ENCODE measurements around the gene AMPD2.
"Not testable (repeated sequence)": the region's sequence is repeated elsewhere in the genome, so short reads cannot be mapped to it uniquely, and the experiment has no call there.

AMPD2 gene

GRCh38 chr1:109659997-109660690 is 40.5 kb downstream of the AMPD2 start:
- no peak overlapping the region for H3K4me3 ChIP-seq (ENCODE audit: low read depth in 1 of 2, low read length in 2 of 2)
- H3K27me3 ChIP-seq (ENCODE audit: control insufficient read depth in 1 of 2, insufficient read depth in 2 of 2, low read length in 2 of 2): no peaks in the 10 kb centered on the region
- no peak overlapping the region for H3K27ac ChIP-seq (ENCODE audit: low read depth, low read length)
- peaks cover 23 to 27% of the 10 kb centered on the region in 2 donors for H3K4me1 ChIP-seq (ENCODE audit: control insufficient read depth in 1 of 2, insufficient read depth in 2 of 2, low read length in 2 of 2)
- H3K9me3 ChIP-seq (ENCODE audit: control insufficient read depth in 1 of 2, low read length in 2 of 2): no peaks in the 10 kb centered on the region
- peaks cover 5 to 30% of the 10 kb centered on the region in 2 donors for H3K36me3 ChIP-seq (ENCODE audit: control insufficient read depth in 1 of 2, insufficient read depth in 2 of 2, low read length in 2 of 2)
- H3K9ac ChIP-seq (ENCODE audit: low read depth in 1 of 2, low read length in 2 of 2): no peak overlapping the region

GRCh38 chr1:109660691-109661026 is 41.0 kb downstream of the AMPD2 start:
- not testable (repeated sequence) for H3K4me3 ChIP-seq (ENCODE audit: low read depth in 1 of 2, low read length in 2 of 2); H3K9ac ChIP-seq (ENCODE audit: low read depth in 1 of 2, low read length in 2 of 2); H3K9me3 ChIP-seq (ENCODE audit: control insufficient read depth in 1 of 2, low read length in 2 of 2); H3K27me3 ChIP-seq (ENCODE audit: control insufficient read depth in 1 of 2, insufficient read depth in 2 of 2, low read length in 2 of 2); H3K27ac ChIP-seq (ENCODE audit: low read depth, low read length)
- H3K36me3 ChIP-seq (ENCODE audit: control insufficient read depth in 1 of 2, insufficient read depth in 2 of 2, low read length in 2 of 2): peaks cover 5 to 30% of the 10 kb centered on the region in 2 donors
- peaks cover 18 to 22% of the 10 kb centered on the region in 2 donors for H3K4me1 ChIP-seq (ENCODE audit: control insufficient read depth in 1 of 2, insufficient read depth in 2 of 2, low read length in 2 of 2)

DNA sequence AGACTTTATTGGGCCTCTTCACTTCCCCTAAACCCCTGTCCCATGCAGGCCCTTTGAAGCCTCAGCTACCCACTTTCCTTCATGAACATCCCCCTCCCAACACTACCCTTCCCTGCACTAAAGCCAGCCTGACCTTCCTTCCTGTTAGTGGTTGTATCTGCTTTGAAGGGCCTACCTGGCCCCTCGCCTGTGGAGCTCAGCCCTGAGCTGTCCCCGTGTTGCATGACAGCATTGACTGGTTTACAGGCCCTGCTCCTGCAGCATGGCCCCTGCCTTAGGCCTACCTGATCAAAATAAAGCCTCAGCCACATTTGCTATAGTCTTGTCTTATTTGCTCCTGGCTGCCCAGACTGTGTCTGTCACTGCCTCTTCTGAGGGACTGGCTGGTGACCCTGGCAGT is 41.8 kb downstream of the AMPD2 start:
- Histone ChIP-seq H3K4me3 (ENCODE audit: low read depth in 1 of 2, low read length in 2 of 2) (no peak overlapping the region), H3K9me3 (ENCODE audit: control insufficient read depth in 1 of 2, low read length in 2 of 2) (no peaks in the 10 kb centered on the region), H3K27me3 (ENCODE audit: control insufficient read depth in 1 of 2, insufficient read depth in 2 of 2, low read length in 2 of 2) (no peaks in the 10 kb centered on the region), H3K9ac (ENCODE audit: low read depth in 1 of 2, low read length in 2 of 2) (no peak overlapping the region), H3K4me1 (ENCODE audit: control insufficient read depth in 1 of 2, insufficient read depth in 2 of 2, low read length in 2 of 2) (peaks cover 17 to 22% of the 10 kb centered on the region in 2 donors), H3K27ac (ENCODE audit: low read depth, low read length) (no peak overlapping the region), H3K36me3 (ENCODE audit: control insufficient read depth in 1 of 2, insufficient read depth in 2 of 2, low read length in 2 of 2) (peaks cover 5 to 30% of the 10 kb centered on the region in 2 donors)

DNA sequence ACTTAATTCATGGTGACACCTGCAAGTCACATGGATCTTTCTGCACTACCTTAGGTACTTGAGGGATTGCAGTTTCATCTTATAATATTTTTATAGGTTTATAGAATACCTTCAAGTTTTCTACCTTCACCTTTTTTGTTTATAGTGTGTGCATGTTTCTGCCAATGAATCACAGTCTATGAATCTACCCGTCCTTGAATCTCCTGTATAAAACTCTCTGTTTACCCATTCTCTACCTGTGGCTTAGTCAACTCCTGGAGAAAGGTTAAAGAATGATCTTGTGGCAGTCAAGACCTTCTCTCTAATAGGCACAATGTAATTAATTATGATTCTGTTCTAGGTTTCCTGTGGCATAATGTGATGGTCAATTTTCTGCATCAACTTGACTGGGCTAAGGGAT is 45.0 kb downstream of the AMPD2 start:
- H3K27me3 ChIP-seq (ENCODE audit: control insufficient read depth in 1 of 2, insufficient read depth in 2 of 2, low read length in 2 of 2): no peaks in the 10 kb centered on the region
- no peak overlapping the region for H3K27ac ChIP-seq (ENCODE audit: low read depth, low read length)
- H3K36me3 ChIP-seq (ENCODE audit: control insufficient read depth in 1 of 2, insufficient read depth in 2 of 2, low read length in 2 of 2): peaks cover 5 to 25% of the 10 kb centered on the region in 2 donors
- H3K4me1 ChIP-seq (ENCODE audit: control insufficient read depth in 1 of 2, insufficient read depth in 2 of 2, low read length in 2 of 2): peaks cover 3 to 7% of the 10 kb centered on the region in 2 donors
- no peak overlapping the region for H3K4me3 ChIP-seq (ENCODE audit: low read depth in 1 of 2, low read length in 2 of 2)
- no peak overlapping the region for H3K9ac ChIP-seq (ENCODE audit: low read depth in 1 of 2, low read length in 2 of 2)
- no peaks in the 10 kb centered on the region for H3K9me3 ChIP-seq (ENCODE audit: control insufficient read depth in 1 of 2, low read length in 2 of 2)

GRCh38 chr1:109667452-109668122 is 48.0 kb downstream of the AMPD2 start, which contains the start of gene GSTM2:
GSTM2 (plus strand) TSS chr1:109668057; CDS start chr1:109668116, 59 bp downstream.
- Histone ChIP-seq H3K4me1 (ENCODE audit: control insufficient read depth in 1 of 2, insufficient read depth in 2 of 2, low read length in 2 of 2) (peaks cover 3 to 11% of the 10 kb centered on the region in 2 donors), H3K9ac (ENCODE audit: low read depth in 1 of 2, low read length in 2 of 2) (peak within 1 kb of the TSS; percentile 38 to 48), H3K4me3 (ENCODE audit: low read depth in 1 of 2, low read length in 2 of 2) (peak within 1 kb of the TSS; percentile 62 to 66), H3K27me3 (ENCODE audit: control insufficient read depth in 1 of 2, insufficient read depth in 2 of 2, low read length in 2 of 2) (no peaks in the 10 kb centered on the region), H3K36me3 (ENCODE audit: control insufficient read depth in 1 of 2, insufficient read depth in 2 of 2, low read length in 2 of 2) (no peaks in the 10 kb centered on the region), H3K27ac (ENCODE audit: low read depth, low read length) (no peak within 1 kb of the TSS), H3K9me3 (ENCODE audit: control insufficient read depth in 1 of 2, low read length in 2 of 2) (no peaks in the 10 kb centered on the region)

GRCh38 chr1:109668123-109668775 is 48.6 kb downstream of the AMPD2 start:
- Histone ChIP-seq H3K9me3 (ENCODE audit: control insufficient read depth in 1 of 2, low read length in 2 of 2) (no peaks in the 10 kb centered on the region), H3K27ac (ENCODE audit: low read depth, low read length) (no peak overlapping the region), H3K27me3 (ENCODE audit: control insufficient read depth in 1 of 2, insufficient read depth in 2 of 2, low read length in 2 of 2) (no peaks in the 10 kb centered on the region), H3K36me3 (ENCODE audit: control insufficient read depth in 1 of 2, insufficient read depth in 2 of 2, low read length in 2 of 2) (no peaks in the 10 kb centered on the region), H3K9ac (ENCODE audit: low read depth in 1 of 2, low read length in 2 of 2) (peak overlapping the region in 1 of 2 donors; percentile 38), H3K4me3 (ENCODE audit: low read depth in 1 of 2, low read length in 2 of 2) (peak overlapping the region; percentile 62 to 66), H3K4me1 (ENCODE audit: control insufficient read depth in 1 of 2, insufficient read depth in 2 of 2, low read length in 2 of 2) (peaks cover 4 to 12% of the 10 kb centered on the region in 2 donors)

- peaks cover 7 to 15% of the 10 kb centered on the region in 2 donors for H3K4me1 ChIP-seq (ENCODE audit: control insufficient read depth in 1 of 2, insufficient read depth in 2 of 2, low read length in 2 of 2)
- no peaks in the 10 kb centered on the region for H3K27me3 ChIP-seq (ENCODE audit: control insufficient read depth in 1 of 2, insufficient read depth in 2 of 2, low read length in 2 of 2)
- no peak overlapping the region for H3K27ac ChIP-seq (ENCODE audit: low read depth, low read length)
- no peaks in the 10 kb centered on the region for H3K36me3 ChIP-seq (ENCODE audit: control insufficient read depth in 1 of 2, insufficient read depth in 2 of 2, low read length in 2 of 2)
- no peak overlapping the region for H3K9ac ChIP-seq (ENCODE audit: low read depth in 1 of 2, low read length in 2 of 2)
- H3K9me3 ChIP-seq (ENCODE audit: control insufficient read depth in 1 of 2, low read length in 2 of 2): no peaks in the 10 kb centered on the region
- no peak overlapping the region for H3K4me3 ChIP-seq (ENCODE audit: low read depth in 1 of 2, low read length in 2 of 2)
Measured at GRCh38 chr1:109669246-109669948, 49.8 kb downstream of the AMPD2 start.

DNA sequence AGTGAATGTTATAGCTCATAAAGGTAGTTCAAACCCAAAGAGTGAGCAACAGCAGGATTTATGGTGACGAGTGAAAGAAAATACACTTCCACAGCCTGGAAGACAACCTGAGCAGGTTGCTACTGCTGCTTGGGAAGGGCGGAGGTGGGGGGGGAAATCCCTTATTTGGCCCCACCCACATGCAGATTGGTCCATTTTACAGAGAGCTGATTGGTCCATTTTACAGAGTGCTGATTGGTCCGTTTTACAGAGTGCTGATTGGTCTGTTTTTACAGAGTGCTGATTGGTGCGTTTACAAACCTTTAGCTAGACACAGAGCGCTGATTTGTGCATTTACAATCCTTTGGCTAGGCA is 50.3 kb downstream of the AMPD2 start:
- not testable (repeated sequence) for H3K27ac ChIP-seq (ENCODE audit: low read depth, low read length); H3K4me3 ChIP-seq (ENCODE audit: low read depth in 1 of 2, low read length in 2 of 2); H3K27me3 ChIP-seq (ENCODE audit: control insufficient read depth in 1 of 2, insufficient read depth in 2 of 2, low read length in 2 of 2); H3K9me3 ChIP-seq (ENCODE audit: control insufficient read depth in 1 of 2, low read length in 2 of 2); H3K36me3 ChIP-seq (ENCODE audit: control insufficient read depth in 1 of 2, insufficient read depth in 2 of 2, low read length in 2 of 2); H3K9ac ChIP-seq (ENCODE audit: low read depth in 1 of 2, low read length in 2 of 2)
- H3K4me1 ChIP-seq (ENCODE audit: control insufficient read depth in 1 of 2, insufficient read depth in 2 of 2, low read length in 2 of 2): peaks cover 7 to 15% of the 10 kb centered on the region in 2 donors

GRCh38 chr1:109671067-109671466 is 51.4 kb downstream of the AMPD2 start:
- Histone ChIP-seq H3K4me3 (ENCODE audit: low read depth in 1 of 2, low read length in 2 of 2) (no peak overlapping the region), H3K27ac (ENCODE audit: low read depth, low read length) (no peak overlapping the region), H3K9ac (ENCODE audit: low read depth in 1 of 2, low read length in 2 of 2) (no peak overlapping the region), H3K9me3 (ENCODE audit: control insufficient read depth in 1 of 2, low read length in 2 of 2) (no peaks in the 10 kb centered on the region), H3K4me1 (ENCODE audit: control insufficient read depth in 1 of 2, insufficient read depth in 2 of 2, low read length in 2 of 2) (peaks cover 7 to 15% of the 10 kb centered on the region in 2 donors), H3K36me3 (ENCODE audit: control insufficient read depth in 1 of 2, insufficient read depth in 2 of 2, low read length in 2 of 2) (no peaks in the 10 kb centered on the region), H3K27me3 (ENCODE audit: control insufficient read depth in 1 of 2, insufficient read depth in 2 of 2, low read length in 2 of 2) (no peaks in the 10 kb centered on the region)

DNA sequence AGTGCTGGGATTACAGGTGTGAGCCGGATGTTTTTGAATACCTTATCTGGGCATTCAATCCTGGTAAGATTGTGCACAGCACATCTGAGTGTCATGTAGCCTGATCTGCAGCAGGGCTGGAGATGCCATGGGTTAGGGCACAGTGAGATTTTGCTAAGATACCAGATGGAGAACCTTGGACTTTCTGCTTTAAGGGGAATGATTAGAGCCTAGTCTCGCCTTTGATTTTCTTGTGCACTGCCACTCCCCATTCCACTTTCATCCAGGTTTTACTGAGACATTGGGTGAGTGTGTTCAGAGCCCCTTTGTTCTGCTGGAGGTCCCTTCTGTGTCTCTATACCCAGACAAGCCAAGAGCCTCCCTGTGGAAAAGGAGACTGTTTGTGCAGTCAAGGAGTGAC is 54.2 kb downstream of the AMPD2 start:
- H3K27ac ChIP-seq (ENCODE audit: low read depth, low read length); H3K4me3 ChIP-seq (ENCODE audit: low read depth in 1 of 2, low read length in 2 of 2); H3K9ac ChIP-seq (ENCODE audit: low read depth in 1 of 2, low read length in 2 of 2): not testable (repeated sequence)

More for the DNA sequence above, 54.2 kb downstream of the AMPD2 start:
- H3K9me3 ChIP-seq (ENCODE audit: control insufficient read depth in 1 of 2, low read length in 2 of 2); H3K36me3 ChIP-seq (ENCODE audit: control insufficient read depth in 1 of 2, insufficient read depth in 2 of 2, low read length in 2 of 2); H3K4me1 ChIP-seq (ENCODE audit: control insufficient read depth in 1 of 2, insufficient read depth in 2 of 2, low read length in 2 of 2); H3K27me3 ChIP-seq (ENCODE audit: control insufficient read depth in 1 of 2, insufficient read depth in 2 of 2, low read length in 2 of 2): not testable (repeated sequence)
